Pancreas (tissue), 10 donors: Measurements from ENCODE around the gene PAWR. TPM values are rescaled to one million over a fixed set of nuclear protein-coding genes. Genes with fewer than 3 reads are reported as not detected.

Experiments used
- ATAC-seq, 4 donors: fragments of 200-7000 bp; cut with Tn5 transposase; one replicate each; pipeline versions ENCODE4 v1.8.0 to v1.9.1; 2020; ENCODE audit warnings: mild to moderate bottlenecking in 4 of 4, moderate library complexity in 4 of 4
- DNase-seq, 6 donors: peaks; one replicate each; pipeline ENCODE4 v3.0.0-alpha.2; 2020
- FAIRE-seq: peaks from 2 replicates; lab custom pipeline; 2012; peaks lifted over from hg19 to GRCh38; lab: Jason Lieb, UNC
- H3K27ac ChIP-seq, 4 donors: fragments of 200-600 bp; sonication (generic); 1 replicate in 3 of 4; 2 replicates in 1 of 4; pipeline versions ENCODE4 v1.5.0 to v1.8.0; 2020
- H3K27me3 ChIP-seq, 4 donors: fragments of 200-600 bp; one replicate each; pipeline ENCODE4 v1.8.0; 2021
- H3K36me3 ChIP-seq, 3 donors: fragments of 200-600 bp; sonication (generic) in 1 of 3; one replicate each; pipeline versions ENCODE4 v1.5.0 to v1.8.0; 2020 to 2021
- H3K4me1 ChIP-seq, 3 donors: fragments of 200-600 bp; one replicate each; pipeline ENCODE4 v1.8.0; 2021
- H3K4me3 ChIP-seq, 4 donors: fragments of 200-600 bp; sonication (generic) in 2 of 4; one replicate each; pipeline versions ENCODE4 v1.5.0 to v1.8.0; 2020 to 2021
- H3K9me3 ChIP-seq, 4 donors: fragments of 200-600 bp; one replicate each; pipeline ENCODE4 v1.8.0; 2021
- WGBS, 2 donors: extraction: QIAGEN DNeasy Blood & Tissue Kit; methylation state at CpG; one replicate each; pipeline ENCODE4 v1.1.7; 2013; 5-methylcytosine and 5-hydroxymethylcytosine counted together
- intact Hi-C, 3 donors: fragments of 100-400 bp; cut with DNase I; formaldehyde crosslinking; loops; one replicate each; pipeline versions ENCODE4 v1.11.1 to v1.14.2; 2022
- polyA plus RNA-seq, 2 donors: library from polyadenylated mRNA; stranded (reverse); fragments of 200-250 nt; gene quantifications; one replicate each; pipeline ENCODE4 v1.2.3, GENCODE V29; 2013
- total RNA-seq, 6 donors: library from RNA; stranded (reverse); fragmentation: NEBNext Ultra II Directional in 4 of 6; extraction: Animal tissue kit (Norgen Biotek cat#: 25700) in 4 of 6; gene quantifications; one replicate each; pipeline versions ENCODE4 v1.2.1 to v1.2.4, GENCODE V29; 2021 to 2023
- TF ChIP-seq, protein P1 (sequence below), 4 donors: fragments of 200-600 bp; sonication (generic) in 3 of 4; IDR thresholded peaks; one replicate each; pipeline versions ENCODE4 v1.5.0 to v1.8.0; 2021; ENCODE audit warnings: antibody characterized with exemption in 4 of 4
- donor health status: healthy with polysubstance abuse.
- donor health status: DM: no; HTN: no; CAD: no; lungs with moderate emphysema.
- donor health status: DM: no; HTN: no; CAD: no.
- donor health status: control.
- donor health status: control.
- donor health status: Bipolar disorder and iron deficiency.
- donor health status: DM: yes; HTN: yes; CAD: no.
- donor health status: DM: no; HTN: no; CAD: no.
- donor health status: DM: no; HTN: no; CAD: no.
- donor health status: DM: yes; HTN: yes; CAD: no.

Gene PAWR
- total and polyA plus RNA-seq, 8 donors = 18.8 to 64.4 (median 37.3) TPM

DNA sequence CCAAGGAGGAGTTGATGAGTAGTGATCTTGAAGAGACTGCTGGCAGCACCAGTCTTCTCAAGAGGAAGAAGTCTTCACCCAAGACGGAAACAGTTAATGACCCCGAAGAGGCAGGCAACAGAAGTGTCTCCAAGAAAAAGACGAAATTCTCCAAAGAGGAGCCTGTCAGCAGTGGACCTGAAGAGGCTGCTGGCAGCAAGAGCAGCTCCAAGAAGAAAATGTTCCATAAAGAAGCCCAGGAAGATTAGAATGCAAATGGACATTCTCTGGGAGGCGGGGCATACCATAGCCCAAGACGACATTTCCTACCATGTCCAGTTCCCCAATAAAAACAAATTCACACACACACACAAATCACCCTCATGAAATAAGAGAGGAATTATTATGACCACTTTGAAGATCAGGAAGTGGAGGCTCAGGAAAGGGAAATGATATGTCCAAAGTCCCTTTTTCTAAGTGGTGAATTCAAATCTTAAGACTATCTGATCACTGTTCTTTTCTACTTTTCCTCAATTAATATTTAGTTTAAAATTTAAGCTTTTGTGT, 131.8 kb downstream of the PAWR start:
- no peak for DNase-seq
- H3K36me3 ChIP-seq = no peaks in the 10 kb centered on the region
- no peak overlapping the region for H3K27ac ChIP-seq
- intact Hi-C loops = no loop called here
- ATAC-seq = no peak
- TF ChIP-seq, protein P1, sequence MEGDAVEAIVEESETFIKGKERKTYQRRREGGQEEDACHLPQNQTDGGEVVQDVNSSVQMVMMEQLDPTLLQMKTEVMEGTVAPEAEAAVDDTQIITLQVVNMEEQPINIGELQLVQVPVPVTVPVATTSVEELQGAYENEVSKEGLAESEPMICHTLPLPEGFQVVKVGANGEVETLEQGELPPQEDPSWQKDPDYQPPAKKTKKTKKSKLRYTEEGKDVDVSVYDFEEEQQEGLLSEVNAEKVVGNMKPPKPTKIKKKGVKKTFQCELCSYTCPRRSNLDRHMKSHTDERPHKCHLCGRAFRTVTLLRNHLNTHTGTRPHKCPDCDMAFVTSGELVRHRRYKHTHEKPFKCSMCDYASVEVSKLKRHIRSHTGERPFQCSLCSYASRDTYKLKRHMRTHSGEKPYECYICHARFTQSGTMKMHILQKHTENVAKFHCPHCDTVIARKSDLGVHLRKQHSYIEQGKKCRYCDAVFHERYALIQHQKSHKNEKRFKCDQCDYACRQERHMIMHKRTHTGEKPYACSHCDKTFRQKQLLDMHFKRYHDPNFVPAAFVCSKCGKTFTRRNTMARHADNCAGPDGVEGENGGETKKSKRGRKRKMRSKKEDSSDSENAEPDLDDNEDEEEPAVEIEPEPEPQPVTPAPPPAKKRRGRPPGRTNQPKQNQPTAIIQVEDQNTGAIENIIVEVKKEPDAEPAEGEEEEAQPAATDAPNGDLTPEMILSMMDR (IDR thresholded peaks at IDR 0.05) = no peak
- peaks cover 11 to 12% (median 12%) of the 10 kb centered on the region in 3 donors for H3K4me1 ChIP-seq
- no peak overlapping the region for H3K4me3 ChIP-seq
- H3K27me3 ChIP-seq = no peaks in the 10 kb centered on the region
- FAIRE-seq = no peak
- H3K9me3 ChIP-seq = no peaks in the 10 kb centered on the region
- 79 to 85% methylated on average over 5 of the region's 5 CpGs for whole genome bisulfite sequencing, 2 donors

GRCh38 chr12:79557690-79558315, 133.0 kb downstream of the PAWR start:
- DNase-seq (no peak), FAIRE-seq (no peak), ATAC-seq (no peak)
- H3K36me3 ChIP-seq = peaks cover 0 to 5% (median 0%) of the 10 kb centered on the region in 3 donors
- H3K9me3 ChIP-seq = no peaks in the 10 kb centered on the region
- intact Hi-C loops = no loop called here
- no peak overlapping the region for H3K27ac ChIP-seq
- no peaks in the 10 kb centered on the region for H3K27me3 ChIP-seq
- peaks cover 11 to 12% (median 12%) of the 10 kb centered on the region in 3 donors for H3K4me1 ChIP-seq
- TF ChIP-seq, protein P1 (IDR thresholded peaks at IDR 0.05) = no peak
- WGBS, 2 donors = 70 to 77% methylated on average over 1 of the region's 1 CpG
- H3K4me3 ChIP-seq = no peak overlapping the region

GRCh38 chr12:79555028-79555925, 135.5 kb downstream of the PAWR start:
- Histone ChIP-seq H3K4me1 (peaks cover 9 to 12% (median 10%) of the 10 kb centered on the region in 3 donors), H3K4me3 (no peak overlapping the region), H3K36me3 (peaks cover 0 to 9% (median 0%) of the 10 kb centered on the region in 3 donors), H3K9me3 (no peaks in the 10 kb centered on the region), H3K27me3 (no peaks in the 10 kb centered on the region), H3K27ac (peak overlapping the region in 1 of 4 donors; percentile 49)
- WGBS, 2 donors = 48 to 51% methylated on average over 3 of the region's 3 CpGs
- peak; percentile 54 to 80 (median 76) for ATAC-seq
- FAIRE-seq = peak; percentile 47
- no peak for DNase-seq
- TF ChIP-seq, protein P1 (IDR thresholded peaks at IDR 0.05) = peak in 3 of 4 donors; percentile 18 to 25 (median 24)
- intact Hi-C loops = no loop called here

- peaks cover 7 to 18% (median 13%) of the 10 kb centered on the region in 3 donors for H3K4me1 ChIP-seq
These were observed 136.7 kb downstream of the PAWR start for GRCh38 chr12:79553863-79554574.

More at GRCh38 chr12:79553863-79554574, 136.7 kb downstream of the PAWR start:
- H3K4me3 ChIP-seq = no peak overlapping the region
- WGBS, 2 donors = 95 to 98% methylated on average over 23 to 24 of the region's 24 CpGs
- ATAC-seq (no peak), FAIRE-seq (no peak), DNase-seq (peak in 1 of 6 donors; percentile 73)
- H3K27me3 ChIP-seq = no peaks in the 10 kb centered on the region
- TF ChIP-seq, protein P1 (IDR thresholded peaks at IDR 0.05) = no peak
- peaks cover 0 to 9% (median 0%) of the 10 kb centered on the region in 3 donors for H3K36me3 ChIP-seq
- intact Hi-C loops = no loop called here
- no peaks in the 10 kb centered on the region for H3K9me3 ChIP-seq
- no peak overlapping the region for H3K27ac ChIP-seq
